Left ventricle myocardium superior (tissue), 1 donor: ENCODE results near the gene FAM177A1. TPM values are rescaled to one million over a fixed set of nuclear protein-coding genes. Genes with fewer than 3 reads are reported as not detected.

ENCODE experiments used
- ATAC-seq: fragments of 200-7000 bp; cut with Tn5 transposase; one replicate; pipeline ENCODE4 v1.9.1; 2020; ENCODE audit warnings: mild to moderate bottlenecking, moderate library complexity
- DNase-seq: peaks from one replicate; pipeline ENCODE4 v3.0.0-alpha.2; 2020
- intact Hi-C: fragments of 100-400 bp; cut with micrococcal nuclease; formaldehyde crosslinking; loops from one replicate; pipeline ENCODE4 v1.11.0; 2022
- total RNA-seq: library from RNA; stranded (reverse); fragmentation: NEBNext Ultra II Directional; extraction: Animal tissue kit (Norgen Biotek cat#: 25700); gene quantifications from one replicate; pipeline ENCODE4 v1.2.1, GENCODE V29; 2021
- donor health status: DM: no; HTN: yes; CAD: no; lungs with severe emphysema.

Gene FAM177A1
- total RNA-seq, 1 donor from 2014 or later, result 51.3 TPM

GRCh38 chr14:35121026-35121886 lies 75.2 kb downstream of the FAM177A1 start:
- ATAC-seq, result no peak
- DNase-seq, result no peak
- intact Hi-C loops, result no loop called here

DNA sequence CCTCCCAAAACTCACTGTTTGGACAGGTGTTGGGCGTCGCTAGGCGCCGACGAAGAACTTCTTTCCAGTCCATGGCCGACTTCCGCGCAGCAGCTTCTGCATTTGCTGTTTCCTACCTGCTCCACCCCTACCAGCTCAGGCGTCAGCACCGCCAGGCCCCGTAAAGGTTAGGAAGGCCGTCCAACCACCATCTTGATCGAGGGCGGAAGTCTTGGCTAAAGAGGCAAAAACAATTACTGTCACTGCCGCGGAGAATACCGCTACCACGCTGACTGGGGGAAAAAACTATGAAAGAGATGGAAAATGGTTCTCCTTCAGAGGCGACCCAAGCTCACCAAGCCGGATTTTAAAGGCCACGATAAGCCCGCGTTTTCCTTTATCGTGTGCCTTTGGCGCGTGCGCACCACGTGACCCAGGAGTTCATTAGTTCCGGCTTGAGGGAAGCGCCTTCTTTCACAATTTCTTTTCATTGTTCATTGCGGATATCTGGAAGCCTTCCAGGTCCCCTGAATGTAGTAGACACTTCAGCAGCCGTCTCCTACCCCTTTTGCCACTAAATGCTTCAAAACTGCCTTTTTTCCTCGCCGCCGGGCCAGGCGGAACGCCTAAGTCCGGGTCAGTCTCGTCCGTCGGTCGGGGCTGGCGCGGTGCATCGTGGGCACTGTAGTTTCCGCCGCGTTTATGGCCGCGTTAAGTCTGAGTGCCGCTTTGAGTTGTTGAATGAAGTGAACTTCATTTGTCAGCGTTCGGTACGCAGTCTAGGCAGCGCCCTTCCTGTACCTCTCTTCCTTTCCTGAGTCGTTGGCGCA lies 76.0 kb downstream of the FAM177A1 start, which contains the start of the genes PPP2R3C and PRORP:
TSS of gene PPP2R3C (minus strand) at position 104 of the 809 bp plus-strand sequence. CDS start at position 73, 31 bp downstream.
TSS of gene PRORP (plus strand) at position 666 of the 809 bp plus-strand sequence. CDS start 694 bp downstream, outside the sequence.
- DNase-seq (peak; percentile 93), ATAC-seq (peak; percentile 96)
- intact Hi-C loops, result no loop called here

- DNase-seq, result no peak
- intact Hi-C loops, result no loop called here
- peak; percentile 26 for ATAC-seq
These were observed 76.8 kb downstream of the FAM177A1 start for GRCh38 chr14:35122696-35123387.

GRCh38 chr14:35123388-35123703 lies 77.3 kb downstream of the FAM177A1 start:
- intact Hi-C loops, result no loop called here
- DNase-seq (no peak), ATAC-seq (no peak)

GRCh38 chr14:35124127-35124526 lies 78.1 kb downstream of the FAM177A1 start:
- intact Hi-C loops, result no loop called here
- ATAC-seq (no peak), DNase-seq (no peak)

Other genes starting within 250 kb of the FAM177A1 start
- 4.9 TPM for gene BAZ1A, start 170.9 kb upstream of the FAM177A1 start, total RNA-seq
- 28.6 TPM for gene SRP54, start 63.3 kb upstream of the FAM177A1 start, total RNA-seq
- 24.7 TPM for gene PPP2R3C, start 75.7 kb downstream of the FAM177A1 start, total RNA-seq
- gene PRORP, start 76.3 kb downstream of the FAM177A1 start, total RNA-seq, result 17.0 TPM
- gene PSMA6, start 246.1 kb downstream of the FAM177A1 start, total RNA-seq, result 185 TPM